Suprapubic skin (tissue), 4 donors: ENCODE measurements around the gene SLC38A6. TPM values are rescaled to one million over a fixed set of nuclear protein-coding genes. Genes with fewer than 3 reads are reported as not detected.

Experiments
- DNase-seq, 2 donors: peaks; one replicate each; pipeline ENCODE4 v3.0.0-alpha.2; 2019; ENCODE audit warnings: low spot score in 2 of 2
- H3K27ac ChIP-seq: fragments of 200-600 bp; sonication (generic); one replicate; pipeline ENCODE4 v1.5.1; 2019
- H3K27me3 ChIP-seq: fragments of 200-600 bp; sonication (generic); one replicate; pipeline ENCODE4 v1.5.1; 2019
- H3K36me3 ChIP-seq: fragments of 200-600 bp; sonication (generic); one replicate; pipeline ENCODE4 v1.5.1; 2019
- H3K4me1 ChIP-seq: fragments of 200-600 bp; sonication (generic); one replicate; pipeline ENCODE4 v1.5.1; 2019
- H3K4me3 ChIP-seq: fragments of 200-600 bp; sonication (generic); one replicate; pipeline ENCODE4 v1.5.1; 2019; ENCODE audit warnings: mild to moderate bottlenecking
- H3K9me3 ChIP-seq: fragments of 200-600 bp; sonication (generic); one replicate; pipeline ENCODE4 v1.5.1; 2019
- CTCF ChIP-seq, 2 donors: fragments of 200-600 bp in 1 of 2; fragments of 450-650 bp in 1 of 2; sonication (generic) in 1 of 2; IDR thresholded peaks; one replicate each; pipeline ENCODE4 v1.5.1; 2016 to 2019; ENCODE audit warnings: antibody characterized with exemption in 2 of 2, mild to moderate bottlenecking in 1 of 2, moderate library complexity in 1 of 2
- EP300 ChIP-seq: sonication (generic); formaldehyde crosslinking; IDR thresholded peaks from one replicate; pipeline ENCODE4 v1.6.1; 2017; ENCODE audit warnings: antibody characterized with exemption
- POLR2A ChIP-seq, 2 donors: fragments of 450-650 bp; IDR thresholded peaks; one replicate each; pipeline ENCODE4 v1.6.1; 2017; ENCODE audit warnings: antibody characterized with exemption in 2 of 2, mild to moderate bottlenecking in 2 of 2, moderate library complexity in 2 of 2
- POLR2AphosphoS5 ChIP-seq, 3 donors: sonication (generic); formaldehyde crosslinking; IDR thresholded peaks; one replicate each; pipeline ENCODE4 v1.6.1; 2017; ENCODE audit warnings: antibody characterized with exemption in 3 of 3
- WGBS: methylation state at CpG from one replicate; pipeline ENCODE4 v1.1.5; 2018; 5-methylcytosine and 5-hydroxymethylcytosine counted together
- total RNA-seq, 4 donors: library from RNA; depleted of rRNA; stranded (reverse); fragments of >200 nt; gene quantifications; one replicate each; pipeline ENCODE4 v1.1.0, GENCODE V29; 2016

Gene SLC38A6
- total RNA-seq, 4 donors from 2014 or later: 7.8 to 14.3 (median 11.2) TPM

- Histone ChIP-seq H3K4me3 (no peak overlapping the region), H3K27me3 (no peaks in the 10 kb centered on the region), H3K36me3 (no peaks in the 10 kb centered on the region), H3K9me3 (peaks cover 13% of the 10 kb centered on the region), H3K27ac (no peak overlapping the region), H3K4me1 (no peaks in the 10 kb centered on the region)
- no peak for DNase-seq
- no peak for TF ChIP-seq EP300
- no peak for TF ChIP-seq CTCF (IDR thresholded peaks at IDR 0.05)
- TF ChIP-seq POLR2A (IDR thresholded peaks at IDR 0.05): no peak
- no peak for TF ChIP-seq POLR2AphosphoS5 (IDR thresholded peaks at IDR 0.05)
These were observed 22.9 kb upstream of the SLC38A6 start for GRCh38 chr14:60958146-60958545.

- Histone ChIP-seq H3K27me3 (no peaks in the 10 kb centered on the region), H3K4me3 (no peak overlapping the region), H3K36me3 (no peaks in the 10 kb centered on the region), H3K4me1 (no peaks in the 10 kb centered on the region), H3K9me3 (no peaks in the 10 kb centered on the region), H3K27ac (no peak overlapping the region)
- TF ChIP-seq EP300 (no peak), POLR2A (IDR thresholded peaks at IDR 0.05) (no peak), CTCF (IDR thresholded peaks at IDR 0.05) (no peak), POLR2AphosphoS5 (IDR thresholded peaks at IDR 0.05) (no peak)
- no peak for DNase-seq
- 67% methylated on average over 2 of the region's 2 CpGs for WGBS
These were observed 17.3 kb upstream of the SLC38A6 start for GRCh38 chr14:60963761-60964160.

- H3K27me3 ChIP-seq: no peaks in the 10 kb centered on the region
- WGBS: 65% methylated on average over 2 of the region's 2 CpGs
- no peak overlapping the region for H3K27ac ChIP-seq
- TF ChIP-seq POLR2AphosphoS5 (IDR thresholded peaks at IDR 0.05) (no peak), EP300 (no peak), POLR2A (IDR thresholded peaks at IDR 0.05) (no peak)
- H3K4me1 ChIP-seq: no peaks in the 10 kb centered on the region
- H3K36me3 ChIP-seq: no peaks in the 10 kb centered on the region
- H3K4me3 ChIP-seq: no peak overlapping the region
- DNase-seq: no peak
- no peaks in the 10 kb centered on the region for H3K9me3 ChIP-seq
These were observed 16.1 kb upstream of the SLC38A6 start for GRCh38 chr14:60964904-60965303.

- TF ChIP-seq EP300 (no peak), POLR2AphosphoS5 (IDR thresholded peaks at IDR 0.05) (no peak), CTCF (IDR thresholded peaks at IDR 0.05) (no peak)
- Histone ChIP-seq H3K36me3 (no peaks in the 10 kb centered on the region), H3K9me3 (no peaks in the 10 kb centered on the region), H3K4me3 (no peak overlapping the region), H3K4me1 (no peaks in the 10 kb centered on the region), H3K27ac (no peak overlapping the region), H3K27me3 (no peaks in the 10 kb centered on the region)
- no peak for DNase-seq
These were observed 15.6 kb upstream of the SLC38A6 start for GRCh38 chr14:60965402-60965801.

GRCh38 chr14:60968099-60968498, 12.9 kb upstream of the SLC38A6 start:
- Histone ChIP-seq H3K36me3 (peaks cover 1% of the 10 kb centered on the region), H3K9me3 (no peaks in the 10 kb centered on the region), H3K27me3 (no peaks in the 10 kb centered on the region), H3K27ac (no peak overlapping the region), H3K4me3 (no peak overlapping the region), H3K4me1 (no peaks in the 10 kb centered on the region)
- no peak for DNase-seq
- TF ChIP-seq POLR2A (IDR thresholded peaks at IDR 0.05) (no peak), POLR2AphosphoS5 (IDR thresholded peaks at IDR 0.05) (no peak), EP300 (no peak), CTCF (IDR thresholded peaks at IDR 0.05) (no peak)
- 76% methylated on average over 1 of the region's 1 CpG for WGBS

- no peak for DNase-seq
- Histone ChIP-seq H3K27me3 (no peaks in the 10 kb centered on the region), H3K4me1 (no peaks in the 10 kb centered on the region), H3K4me3 (no peak overlapping the region), H3K27ac (no peak overlapping the region), H3K36me3 (peaks cover 4% of the 10 kb centered on the region), H3K9me3 (no peaks in the 10 kb centered on the region)
- TF ChIP-seq CTCF (IDR thresholded peaks at IDR 0.05): no peak
- no peak for TF ChIP-seq EP300
- TF ChIP-seq POLR2A (IDR thresholded peaks at IDR 0.05): no peak
- TF ChIP-seq POLR2AphosphoS5 (IDR thresholded peaks at IDR 0.05): no peak
These were observed 12.4 kb upstream of the SLC38A6 start for GRCh38 chr14:60968671-60969070.
